ENCODE data around the gene ACE. TPM values are rescaled to one million over a fixed set of nuclear protein-coding genes. Genes with fewer than 3 reads are reported as not detected.

Gene ACE
- total RNA-seq, 1 donor, result 1.7 TPM

- no peak for TF ChIP-seq CTCF (IDR thresholded peaks at IDR 0.05; ENCODE audit: insufficient read depth, low read depth, low read length)
- no peak for DNase-seq (ENCODE audit: low read depth)
- H3K4me3 ChIP-seq (ENCODE audit: low read depth, low read length), result no peak overlapping the region
Measured at GRCh38 chr17:63490858-63491400, 14.1 kb downstream of the ACE start.

- no peak for TF ChIP-seq CTCF (IDR thresholded peaks at IDR 0.05; ENCODE audit: insufficient read depth, low read depth, low read length)
- DNase-seq (ENCODE audit: low read depth), result no peak
- no peak overlapping the region for H3K4me3 ChIP-seq (ENCODE audit: low read depth, low read length)
Measured at GRCh38 chr17:63491413-63491812, 14.6 kb downstream of the ACE start.

GRCh38 chr17:63491977-63492618, 15.2 kb downstream of the ACE start:
- DNase-seq (ENCODE audit: low read depth), result no peak
- H3K4me3 ChIP-seq (ENCODE audit: low read depth, low read length), result no peak overlapping the region
- no peak for TF ChIP-seq CTCF (IDR thresholded peaks at IDR 0.05; ENCODE audit: insufficient read depth, low read depth, low read length)

GRCh38 chr17:63492940-63493339, 16.1 kb downstream of the ACE start:
- DNase-seq (ENCODE audit: low read depth), result no peak
- H3K4me3 ChIP-seq (ENCODE audit: low read depth, low read length), result no peak overlapping the region
- TF ChIP-seq CTCF (IDR thresholded peaks at IDR 0.05; ENCODE audit: insufficient read depth, low read depth, low read length), result no peak

GRCh38 chr17:63493411-63493810, 16.6 kb downstream of the ACE start:
- DNase-seq (ENCODE audit: low read depth), result no peak
- TF ChIP-seq CTCF (IDR thresholded peaks at IDR 0.05; ENCODE audit: insufficient read depth, low read depth, low read length), result no peak
- H3K4me3 ChIP-seq (ENCODE audit: low read depth, low read length), result no peak overlapping the region

- H3K4me3 ChIP-seq (ENCODE audit: low read depth, low read length), result no peak overlapping the region
- no peak for DNase-seq (ENCODE audit: low read depth)
- no peak for TF ChIP-seq CTCF (IDR thresholded peaks at IDR 0.05; ENCODE audit: insufficient read depth, low read depth, low read length)
Measured at GRCh38 chr17:63494300-63494928, 17.6 kb downstream of the ACE start.
